Neural crest cell (in vitro differentiated cells): ENCODE results near the gene ZKSCAN5. TPM values are rescaled to one million over a fixed set of nuclear protein-coding genes. Genes with fewer than 3 reads are reported as not detected.
"Not testable (repeated sequence)": the region's sequence is repeated elsewhere in the genome, so short reads cannot be mapped to it uniquely, and the experiment has no call there.

Source experiments
- DNase-seq: peaks from one replicate; pipeline ENCODE4 v3.0.0; 2021; ENCODE audit warnings: low read depth, mixed read lengths, low spot score
- H3K27ac Mint-ChIP-seq: one replicate; pipeline ENCODE4 v1.8.0; 2021; ENCODE audit warnings: mild to moderate bottlenecking, mixed read lengths; ENCODE audit not compliant: unreplicated experiment
- H3K27me3 Mint-ChIP-seq: 2 replicates; pipeline ENCODE4 v1.8.0; 2021; ENCODE audit warnings: low read depth, mild to moderate bottlenecking, mixed read lengths
- H3K36me3 Mint-ChIP-seq: 2 replicates; pipeline ENCODE4 v1.8.0; 2021; ENCODE audit warnings: low read depth, mild to moderate bottlenecking, mixed read lengths
- H3K4me1 Mint-ChIP-seq: 2 replicates; pipeline ENCODE4 v1.8.0; 2021; ENCODE audit warnings: mixed read lengths
- H3K4me3 Mint-ChIP-seq: one replicate; pipeline ENCODE4 v1.8.0; 2021; ENCODE audit warnings: mild to moderate bottlenecking, mixed read lengths
- H3K9me3 Mint-ChIP-seq: 2 replicates; pipeline ENCODE4 v1.8.0; 2021; ENCODE audit warnings: mixed read lengths
- total RNA-seq: library from RNA; stranded (reverse); gene quantifications from 2 replicates; pipeline ENCODE4 v1.2.1, GENCODE V29; 2021
- TF ChIP-seq, protein P1 (sequence below): fragments of 200-600 bp; sonication (generic); conservative IDR thresholded peaks from 2 replicates; pipeline ENCODE4 v1.5.0; 2021; ENCODE audit warnings: antibody characterized with exemption, mild to moderate bottlenecking

The ZKSCAN5 gene
- total RNA-seq, 1 donor from 2014 or later: 21.5 TPM

GRCh38 chr7:99560834-99561736 lies 56.6 kb downstream of the ZKSCAN5 start:
- peak overlapping the region; percentile 81 for H3K4me3 Mint-ChIP-seq
- peak overlapping the region; percentile 50 for H3K27ac Mint-ChIP-seq
- peaks cover 25% of the 10 kb centered on the region for H3K4me1 Mint-ChIP-seq
- no peak for DNase-seq
- H3K9me3 Mint-ChIP-seq: no peaks in the 10 kb centered on the region
- no peaks in the 10 kb centered on the region for H3K27me3 Mint-ChIP-seq
- TF ChIP-seq, protein P1, sequence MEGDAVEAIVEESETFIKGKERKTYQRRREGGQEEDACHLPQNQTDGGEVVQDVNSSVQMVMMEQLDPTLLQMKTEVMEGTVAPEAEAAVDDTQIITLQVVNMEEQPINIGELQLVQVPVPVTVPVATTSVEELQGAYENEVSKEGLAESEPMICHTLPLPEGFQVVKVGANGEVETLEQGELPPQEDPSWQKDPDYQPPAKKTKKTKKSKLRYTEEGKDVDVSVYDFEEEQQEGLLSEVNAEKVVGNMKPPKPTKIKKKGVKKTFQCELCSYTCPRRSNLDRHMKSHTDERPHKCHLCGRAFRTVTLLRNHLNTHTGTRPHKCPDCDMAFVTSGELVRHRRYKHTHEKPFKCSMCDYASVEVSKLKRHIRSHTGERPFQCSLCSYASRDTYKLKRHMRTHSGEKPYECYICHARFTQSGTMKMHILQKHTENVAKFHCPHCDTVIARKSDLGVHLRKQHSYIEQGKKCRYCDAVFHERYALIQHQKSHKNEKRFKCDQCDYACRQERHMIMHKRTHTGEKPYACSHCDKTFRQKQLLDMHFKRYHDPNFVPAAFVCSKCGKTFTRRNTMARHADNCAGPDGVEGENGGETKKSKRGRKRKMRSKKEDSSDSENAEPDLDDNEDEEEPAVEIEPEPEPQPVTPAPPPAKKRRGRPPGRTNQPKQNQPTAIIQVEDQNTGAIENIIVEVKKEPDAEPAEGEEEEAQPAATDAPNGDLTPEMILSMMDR: no peak
- H3K36me3 Mint-ChIP-seq: peaks cover 26% of the 10 kb centered on the region

DNA sequence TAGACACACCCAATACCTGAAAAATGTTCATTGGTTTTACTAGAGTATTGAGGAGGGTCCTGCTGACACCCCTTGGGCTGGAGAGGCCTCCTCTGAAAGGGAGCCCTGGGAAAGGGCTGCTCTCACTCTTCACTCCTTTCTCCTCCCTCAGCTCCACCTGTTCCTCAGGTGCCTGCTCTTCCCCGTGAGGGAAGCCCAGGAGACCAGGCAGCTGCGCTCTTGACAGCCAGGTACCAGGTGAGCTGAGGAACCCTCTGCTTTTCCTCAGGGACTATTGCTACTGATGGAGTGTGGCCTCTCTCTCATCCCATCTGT lies 57.2 kb downstream of the ZKSCAN5 start:
- DNase-seq: no peak
- Mint-ChIP-seq H3K4me1 (peaks cover 25% of the 10 kb centered on the region), H3K27ac (no peak overlapping the region), H3K27me3 (no peaks in the 10 kb centered on the region), H3K9me3 (no peaks in the 10 kb centered on the region), H3K36me3 (peaks cover 26% of the 10 kb centered on the region), H3K4me3 (peak overlapping the region; percentile 42)
- TF ChIP-seq, protein P1: no peak

DNA sequence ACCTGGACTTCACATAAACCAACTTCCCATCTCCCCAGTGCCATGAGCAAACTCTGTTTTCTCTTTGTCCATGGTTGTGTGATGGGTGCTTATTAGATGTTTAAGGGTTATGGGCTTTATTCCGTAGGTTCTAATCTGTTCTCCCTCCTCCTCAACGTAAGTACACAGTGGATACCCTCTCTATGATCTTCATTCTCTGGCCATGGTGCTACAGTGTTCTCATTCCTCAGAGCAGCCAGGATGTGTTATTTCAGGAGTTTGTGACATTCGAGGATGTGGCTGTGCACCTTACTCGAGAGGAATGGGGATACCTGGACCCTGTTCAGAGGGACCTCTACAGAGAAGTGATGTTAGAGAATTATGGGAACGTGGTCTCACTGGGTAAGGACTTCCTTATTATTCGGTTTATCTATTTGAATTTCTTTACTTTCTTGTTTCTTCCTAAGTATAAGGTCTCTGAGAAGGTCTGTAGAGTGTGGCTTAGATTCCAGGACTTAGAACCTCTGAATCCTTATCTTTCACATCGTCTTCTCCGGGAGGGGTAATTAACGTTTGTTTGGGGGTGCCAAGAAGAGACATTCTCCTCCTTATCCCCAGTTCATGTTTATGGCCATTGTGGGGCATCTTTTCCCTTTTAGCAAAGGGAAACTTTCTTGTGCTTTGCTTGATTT lies 57.8 kb downstream of the ZKSCAN5 start:
- Mint-ChIP-seq H3K9me3 (no peaks in the 10 kb centered on the region), H3K27ac (no peak overlapping the region), H3K4me1 (peaks cover 22% of the 10 kb centered on the region), H3K27me3 (no peaks in the 10 kb centered on the region), H3K4me3 (peak overlapping the region; percentile 42), H3K36me3 (peaks cover 26% of the 10 kb centered on the region)
- TF ChIP-seq, protein P1: no peak
- DNase-seq: no peak

GRCh38 chr7:99562832-99563231 lies 58.4 kb downstream of the ZKSCAN5 start:
- H3K36me3 Mint-ChIP-seq: peaks cover 23% of the 10 kb centered on the region
- H3K4me1 Mint-ChIP-seq: peaks cover 16% of the 10 kb centered on the region
- no peaks in the 10 kb centered on the region for H3K27me3 Mint-ChIP-seq
- H3K27ac Mint-ChIP-seq: no peak overlapping the region
- H3K9me3 Mint-ChIP-seq: no peaks in the 10 kb centered on the region
- H3K4me3 Mint-ChIP-seq: peak overlapping the region; percentile 21
- DNase-seq: no peak
- TF ChIP-seq, protein P1: no peak

GRCh38 chr7:99563650-99564049 lies 59.2 kb downstream of the ZKSCAN5 start:
- H3K4me1 Mint-ChIP-seq: peaks cover 12% of the 10 kb centered on the region
- H3K9me3 Mint-ChIP-seq: no peaks in the 10 kb centered on the region
- TF ChIP-seq, protein P1: no peak
- no peak for DNase-seq
- no peaks in the 10 kb centered on the region for H3K27me3 Mint-ChIP-seq
- H3K27ac Mint-ChIP-seq: no peak overlapping the region
- H3K36me3 Mint-ChIP-seq: peaks cover 19% of the 10 kb centered on the region
- peak overlapping the region; percentile 46 for H3K4me3 Mint-ChIP-seq

DNA sequence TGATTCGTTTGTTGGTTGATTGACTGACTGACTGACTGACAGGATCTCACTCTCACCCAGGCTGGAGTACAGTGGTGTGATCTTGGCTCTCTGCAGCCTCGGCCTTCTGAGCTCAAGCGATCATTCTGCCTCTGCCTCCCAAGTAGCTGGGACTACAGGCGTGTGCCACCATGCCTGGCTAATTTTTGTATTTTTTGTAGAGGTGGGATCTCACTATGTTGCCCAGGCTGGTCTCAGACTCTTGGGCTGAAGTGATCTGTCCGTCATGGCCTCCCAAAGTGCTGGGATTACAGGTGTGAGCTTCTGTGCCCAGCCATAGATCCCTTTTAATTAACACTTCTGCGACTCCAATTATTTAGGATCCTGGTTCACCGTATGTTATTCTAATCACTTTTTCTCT lies 64.3 kb downstream of the ZKSCAN5 start:
- not testable (repeated sequence) for H3K27ac Mint-ChIP-seq, H3K4me1 Mint-ChIP-seq, H3K4me3 Mint-ChIP-seq, H3K9me3 Mint-ChIP-seq, H3K27me3 Mint-ChIP-seq, DNase-seq
- H3K36me3 Mint-ChIP-seq: peaks cover 12% of the 10 kb centered on the region
